ENCODE results near the gene PTPRD.

The PTPRD gene

GRCh38 chr9:8491563-8491962 is 2121.2 kb downstream of the PTPRD start:
- WGBS, 2 experiments = 89 to 90% methylated on average over 4 of the region's 5 CpGs
- no peak overlapping the region for H3K4me3 ChIP-seq (ENCODE audit: insufficient read depth, low read depth, low read length)

DNA sequence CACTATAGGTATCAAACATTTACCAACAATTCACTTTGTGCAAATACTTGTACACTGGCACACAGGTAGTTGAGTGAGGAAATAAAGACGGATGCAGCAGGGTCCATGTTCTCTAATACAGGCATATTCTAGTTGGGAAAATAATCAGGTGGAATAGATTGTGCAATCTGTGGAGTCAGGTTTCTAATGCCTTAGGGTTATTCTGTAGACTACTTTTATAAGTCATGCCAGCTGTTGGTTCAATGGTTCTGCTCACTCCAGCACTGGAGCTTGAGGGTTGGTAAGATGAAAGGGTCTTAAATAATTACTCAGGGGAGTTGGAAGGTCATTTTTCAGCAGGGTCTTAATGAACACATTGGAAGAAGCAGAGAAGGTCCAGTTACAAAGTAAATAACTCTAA is 2123.0 kb downstream of the PTPRD start:
- Histone ChIP-seq H3K36me3 (ENCODE audit: control insufficient read depth, insufficient read depth, low read length) (no peaks in the 10 kb centered on the region), H3K9me3 (ENCODE audit: control insufficient read depth, low read length) (no peaks in the 10 kb centered on the region), H3K27me3 (ENCODE audit: control insufficient read depth, insufficient read depth, low read length, poor library complexity, severe bottlenecking) (no peaks in the 10 kb centered on the region), H3K4me1 (ENCODE audit: control insufficient read depth, insufficient read depth, low read length) (no peaks in the 10 kb centered on the region), H3K27ac (ENCODE audit: insufficient read depth, low read depth, low read length, poor library complexity, severe bottlenecking) (no peak overlapping the region), H3K4me3 (ENCODE audit: insufficient read depth, low read depth, low read length) (no peak overlapping the region)
- WGBS, 2 experiments = 96 to 98% methylated on average over 1 of the region's 1 CpG

More at GRCh38 chr9:8491563-8491962, 2121.2 kb downstream of the PTPRD start:
- H3K36me3 ChIP-seq (ENCODE audit: control insufficient read depth, insufficient read depth, low read length) = no peaks in the 10 kb centered on the region
- no peaks in the 10 kb centered on the region for H3K4me1 ChIP-seq (ENCODE audit: control insufficient read depth, insufficient read depth, low read length)
- no peaks in the 10 kb centered on the region for H3K27me3 ChIP-seq (ENCODE audit: control insufficient read depth, insufficient read depth, low read length, poor library complexity, severe bottlenecking)
- H3K27ac ChIP-seq (ENCODE audit: insufficient read depth, low read depth, low read length, poor library complexity, severe bottlenecking) = no peak overlapping the region
- no peaks in the 10 kb centered on the region for H3K9me3 ChIP-seq (ENCODE audit: control insufficient read depth, low read length)

GRCh38 chr9:8486095-8486494 is 2126.7 kb downstream of the PTPRD start:
- Histone ChIP-seq H3K9me3 (ENCODE audit: control insufficient read depth, low read length) (no peaks in the 10 kb centered on the region), H3K4me1 (ENCODE audit: control insufficient read depth, insufficient read depth, low read length) (no peaks in the 10 kb centered on the region), H3K27ac (ENCODE audit: insufficient read depth, low read depth, low read length, poor library complexity, severe bottlenecking) (no peak overlapping the region), H3K36me3 (ENCODE audit: control insufficient read depth, insufficient read depth, low read length) (no peaks in the 10 kb centered on the region), H3K4me3 (ENCODE audit: insufficient read depth, low read depth, low read length) (no peak overlapping the region), H3K27me3 (ENCODE audit: control insufficient read depth, insufficient read depth, low read length, poor library complexity, severe bottlenecking) (no peaks in the 10 kb centered on the region)
- 80 to 82% methylated on average over 6 of the region's 6 CpGs for WGBS, 2 experiments

- H3K27ac ChIP-seq (ENCODE audit: insufficient read depth, low read depth, low read length, poor library complexity, severe bottlenecking) = no peak overlapping the region
- H3K4me3 ChIP-seq (ENCODE audit: insufficient read depth, low read depth, low read length) = no peak overlapping the region
- H3K9me3 ChIP-seq (ENCODE audit: control insufficient read depth, low read length) = no peaks in the 10 kb centered on the region
- no peaks in the 10 kb centered on the region for H3K4me1 ChIP-seq (ENCODE audit: control insufficient read depth, insufficient read depth, low read length)
- WGBS, 2 experiments = 94 to 95% methylated on average over 1 of the region's 3 CpGs
- H3K27me3 ChIP-seq (ENCODE audit: control insufficient read depth, insufficient read depth, low read length, poor library complexity, severe bottlenecking) = no peaks in the 10 kb centered on the region
- H3K36me3 ChIP-seq (ENCODE audit: control insufficient read depth, insufficient read depth, low read length) = no peaks in the 10 kb centered on the region
These were observed 2128.1 kb downstream of the PTPRD start for GRCh38 chr9:8484597-8485191.

DNA sequence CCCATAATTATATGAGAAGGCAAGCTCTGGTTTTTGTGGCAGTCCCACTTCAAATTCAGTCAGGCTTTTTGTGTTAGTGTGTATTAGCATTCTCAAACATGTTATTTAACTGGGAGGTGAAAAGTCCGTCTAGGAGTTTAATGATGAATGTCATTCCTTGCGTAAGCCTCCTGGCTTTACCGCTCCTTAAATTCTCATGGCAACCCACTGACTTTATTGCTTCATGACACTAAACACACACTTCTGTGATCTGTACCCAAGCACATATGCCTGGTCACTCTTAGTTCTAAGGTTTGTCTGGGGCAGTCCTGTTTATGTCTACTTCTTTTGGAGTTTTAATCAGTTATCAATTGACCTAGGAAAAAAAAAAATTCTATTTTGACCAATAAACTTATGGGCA is 2135.4 kb downstream of the PTPRD start:
- H3K9me3 ChIP-seq (ENCODE audit: control insufficient read depth, low read length) = no peaks in the 10 kb centered on the region
- no peak overlapping the region for H3K4me3 ChIP-seq (ENCODE audit: insufficient read depth, low read depth, low read length)
- no peak overlapping the region for H3K27ac ChIP-seq (ENCODE audit: insufficient read depth, low read depth, low read length, poor library complexity, severe bottlenecking)
- 95 to 98% methylated on average over 3 of the region's 3 CpGs for WGBS, 2 experiments
- H3K36me3 ChIP-seq (ENCODE audit: control insufficient read depth, insufficient read depth, low read length) = no peaks in the 10 kb centered on the region
- no peaks in the 10 kb centered on the region for H3K27me3 ChIP-seq (ENCODE audit: control insufficient read depth, insufficient read depth, low read length, poor library complexity, severe bottlenecking)
- H3K4me1 ChIP-seq (ENCODE audit: control insufficient read depth, insufficient read depth, low read length) = no peaks in the 10 kb centered on the region

GRCh38 chr9:8474937-8475336 is 2137.9 kb downstream of the PTPRD start:
- H3K4me3 ChIP-seq (ENCODE audit: insufficient read depth, low read depth, low read length) = no peak overlapping the region
- no peaks in the 10 kb centered on the region for H3K4me1 ChIP-seq (ENCODE audit: control insufficient read depth, insufficient read depth, low read length)
- H3K36me3 ChIP-seq (ENCODE audit: control insufficient read depth, insufficient read depth, low read length) = no peaks in the 10 kb centered on the region
- H3K9me3 ChIP-seq (ENCODE audit: control insufficient read depth, low read length) = no peaks in the 10 kb centered on the region
- no peak overlapping the region for H3K27ac ChIP-seq (ENCODE audit: insufficient read depth, low read depth, low read length, poor library complexity, severe bottlenecking)
- H3K27me3 ChIP-seq (ENCODE audit: control insufficient read depth, insufficient read depth, low read length, poor library complexity, severe bottlenecking) = no peaks in the 10 kb centered on the region
- 96 to 97% methylated on average over 1 of the region's 1 CpG for WGBS, 2 experiments

GRCh38 chr9:8473244-8474020 is 2139.4 kb downstream of the PTPRD start:
- no peaks in the 10 kb centered on the region for H3K4me1 ChIP-seq (ENCODE audit: control insufficient read depth, insufficient read depth, low read length)
- 95 to 96% methylated on average over 10 of the region's 10 CpGs for WGBS, 2 experiments
- H3K36me3 ChIP-seq (ENCODE audit: control insufficient read depth, insufficient read depth, low read length) = no peaks in the 10 kb centered on the region

GRCh38 chr9:8468045-8468637 is 2144.7 kb downstream of the PTPRD start:
- Histone ChIP-seq H3K4me1 (ENCODE audit: control insufficient read depth, insufficient read depth, low read length) (no peaks in the 10 kb centered on the region), H3K9me3 (ENCODE audit: control insufficient read depth, low read length) (no peaks in the 10 kb centered on the region), H3K27me3 (ENCODE audit: control insufficient read depth, insufficient read depth, low read length, poor library complexity, severe bottlenecking) (no peaks in the 10 kb centered on the region), H3K4me3 (ENCODE audit: insufficient read depth, low read depth, low read length) (no peak overlapping the region), H3K27ac (ENCODE audit: insufficient read depth, low read depth, low read length, poor library complexity, severe bottlenecking) (no peak overlapping the region), H3K36me3 (ENCODE audit: control insufficient read depth, insufficient read depth, low read length) (no peaks in the 10 kb centered on the region)
- 86 to 89% methylated on average over 3 of the region's 3 CpGs for WGBS, 2 experiments

More at GRCh38 chr9:8473244-8474020, 2139.4 kb downstream of the PTPRD start:
- H3K9me3 ChIP-seq (ENCODE audit: control insufficient read depth, low read length) = no peaks in the 10 kb centered on the region
- no peak overlapping the region for H3K4me3 ChIP-seq (ENCODE audit: insufficient read depth, low read depth, low read length)
- no peaks in the 10 kb centered on the region for H3K27me3 ChIP-seq (ENCODE audit: control insufficient read depth, insufficient read depth, low read length, poor library complexity, severe bottlenecking)
- H3K27ac ChIP-seq (ENCODE audit: insufficient read depth, low read depth, low read length, poor library complexity, severe bottlenecking) = no peak overlapping the region

DNA sequence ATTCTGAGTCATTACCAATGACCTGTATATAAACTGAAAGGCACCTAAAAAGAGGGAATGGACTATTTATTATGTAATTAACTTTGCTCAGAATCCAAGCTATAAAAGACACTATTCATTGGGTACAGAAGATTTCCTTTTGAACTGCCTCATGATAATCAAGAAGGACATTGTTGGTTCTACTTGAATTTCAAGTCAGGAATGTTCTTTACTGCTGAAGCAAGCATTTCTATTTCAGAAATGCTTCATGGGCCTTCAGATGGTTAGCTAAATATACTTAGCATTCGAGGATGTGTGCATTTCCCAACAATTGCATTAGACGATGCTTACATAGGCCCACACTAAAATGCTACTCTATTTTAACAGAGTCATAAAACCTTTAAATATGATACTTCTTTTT is 2155.0 kb downstream of the PTPRD start:
- Histone ChIP-seq H3K36me3 (ENCODE audit: control insufficient read depth, insufficient read depth, low read length) (no peaks in the 10 kb centered on the region), H3K27ac (ENCODE audit: insufficient read depth, low read depth, low read length, poor library complexity, severe bottlenecking) (no peak overlapping the region), H3K4me3 (ENCODE audit: insufficient read depth, low read depth, low read length) (no peak overlapping the region), H3K27me3 (ENCODE audit: control insufficient read depth, insufficient read depth, low read length, poor library complexity, severe bottlenecking) (no peaks in the 10 kb centered on the region), H3K9me3 (ENCODE audit: control insufficient read depth, low read length) (no peaks in the 10 kb centered on the region), H3K4me1 (ENCODE audit: control insufficient read depth, insufficient read depth, low read length) (no peaks in the 10 kb centered on the region)
- WGBS, 2 experiments = 90 to 98% methylated on average over 2 of the region's 2 CpGs

- no peaks in the 10 kb centered on the region for H3K4me1 ChIP-seq (ENCODE audit: control insufficient read depth, insufficient read depth, low read length)
- no peak overlapping the region for H3K27ac ChIP-seq (ENCODE audit: insufficient read depth, low read depth, low read length, poor library complexity, severe bottlenecking)
- WGBS, 2 experiments = 97 to 100% methylated on average over 2 to 5 of the region's 5 CpGs
- no peaks in the 10 kb centered on the region for H3K9me3 ChIP-seq (ENCODE audit: control insufficient read depth, low read length)
- no peaks in the 10 kb centered on the region for H3K27me3 ChIP-seq (ENCODE audit: control insufficient read depth, insufficient read depth, low read length, poor library complexity, severe bottlenecking)
- no peaks in the 10 kb centered on the region for H3K36me3 ChIP-seq (ENCODE audit: control insufficient read depth, insufficient read depth, low read length)
- H3K4me3 ChIP-seq (ENCODE audit: insufficient read depth, low read depth, low read length) = no peak overlapping the region
These were observed 2155.7 kb downstream of the PTPRD start for GRCh38 chr9:8457055-8457454.
